Measurements from ENCODE around the gene RASGRF1. TPM values are rescaled to one million over a fixed set of nuclear protein-coding genes. Genes with fewer than 3 reads are reported as not detected.

Gene RASGRF1
- total and polyA plus RNA-seq, 9 donors = 0.23 to 9.5 (median 1.0) TPM; not detected in 1

DNA sequence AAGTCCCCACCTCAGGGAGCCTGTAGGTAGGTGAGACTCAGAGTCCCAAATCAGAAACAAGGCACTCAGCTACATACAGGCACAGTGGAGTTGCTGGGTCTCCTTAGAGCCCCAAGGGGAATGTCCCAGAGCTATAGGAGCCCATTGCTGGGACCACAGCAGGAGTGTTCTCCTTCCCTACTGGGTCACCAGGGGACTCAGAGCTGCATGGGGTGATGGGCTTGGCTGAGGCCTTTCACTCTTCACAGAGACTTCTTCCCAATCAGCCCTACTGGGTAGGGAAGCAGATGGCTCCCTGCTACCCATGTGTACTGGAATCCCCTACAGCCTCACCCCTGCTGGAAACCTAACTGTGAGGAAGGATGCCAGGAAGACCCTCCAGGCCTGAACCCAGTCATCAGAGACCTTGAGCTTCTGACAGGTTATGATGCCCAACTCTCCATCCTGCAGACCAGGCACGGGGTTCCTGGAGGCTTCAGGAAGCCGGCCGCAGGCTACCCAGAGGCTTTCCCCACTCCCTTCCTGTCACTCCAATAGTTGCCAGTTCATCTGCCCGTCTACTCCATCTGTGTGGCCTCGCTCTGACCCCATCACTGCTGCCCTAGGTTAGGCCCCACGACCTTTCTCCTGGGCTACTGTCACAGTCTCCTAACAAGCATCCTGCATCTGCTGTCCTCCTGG lies 24.0 kb downstream of the RASGRF1 start:
- Histone ChIP-seq H3K4me1 (ENCODE audit: insufficient read depth) (no peaks in the 10 kb centered on the region), H3K9me3 (no peaks in the 10 kb centered on the region), H3K4me3 (no peak overlapping the region), H3K27ac (no peak overlapping the region), H3K27me3 (no peaks in the 10 kb centered on the region), H3K36me3 (no peaks in the 10 kb centered on the region)
- 69 to 74% (median 73%) methylated on average over 6 of the region's 6 CpGs for WGBS, 3 donors
- intact Hi-C loops (cut with DNase I) = no loop called here
- TF ChIP-seq CTCF (IDR thresholded peaks at IDR 0.05) = no peak
- DNase-seq = no peak

DNA sequence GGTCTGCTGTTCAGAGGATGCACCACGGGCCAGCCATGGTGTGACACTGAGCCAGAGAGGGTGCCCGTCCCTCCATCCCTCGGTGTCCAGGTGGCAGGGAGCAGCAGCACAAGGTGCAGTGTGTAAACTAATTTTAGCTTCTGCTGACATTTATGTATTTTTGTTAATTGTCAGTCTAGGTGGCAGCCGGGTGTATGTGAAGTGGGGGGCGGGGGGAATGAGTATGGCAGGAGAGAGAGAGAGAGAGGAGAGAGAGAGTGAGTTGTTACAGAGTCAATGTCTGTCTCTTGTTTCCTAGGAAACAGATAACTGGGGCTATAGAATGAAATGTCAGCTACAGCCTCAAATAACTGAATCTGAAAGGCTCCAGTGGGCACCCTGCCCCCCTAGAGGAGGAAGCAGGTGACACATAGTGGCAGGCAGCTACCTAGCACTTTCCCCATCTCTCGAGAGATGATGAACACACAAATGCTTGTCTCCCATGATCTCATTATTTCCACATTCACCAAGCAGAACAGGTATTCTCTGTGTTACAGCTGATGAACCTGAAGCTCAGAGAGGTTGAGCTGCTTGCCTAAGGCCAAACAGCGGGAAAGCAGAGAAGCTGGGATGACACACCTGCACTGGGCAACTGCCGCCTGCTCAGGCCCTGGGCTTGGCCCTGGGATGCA lies 24.7 kb downstream of the RASGRF1 start:
- no peaks in the 10 kb centered on the region for H3K27me3 ChIP-seq
- intact Hi-C loops (cut with DNase I) = no loop called here
- H3K27ac ChIP-seq = no peak overlapping the region

DNA sequence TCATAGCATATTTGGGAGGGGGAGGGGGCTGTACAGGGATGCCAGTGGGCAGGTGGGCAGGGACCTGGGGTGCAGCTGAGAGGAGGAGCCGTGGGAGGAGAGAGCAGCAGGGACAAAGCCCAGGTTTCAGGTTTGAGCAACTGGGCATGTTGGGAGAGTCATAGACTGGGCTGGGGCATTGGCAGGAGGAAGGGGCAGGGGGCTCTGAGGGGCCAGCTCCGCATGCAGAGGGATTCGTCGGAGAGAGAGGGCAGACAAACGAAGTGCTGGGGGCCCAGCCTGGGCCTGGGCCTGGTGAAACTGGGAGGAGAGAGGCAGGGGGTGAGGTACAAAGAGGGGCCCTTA lies 25.2 kb downstream of the RASGRF1 start:
- no peak for TF ChIP-seq EP300 (IDR thresholded peaks at IDR 0.05)
- no peak for TF ChIP-seq CTCF (IDR thresholded peaks at IDR 0.05)
- no peak for TF ChIP-seq POLR2A (IDR thresholded peaks at IDR 0.05)
- no peaks in the 10 kb centered on the region for H3K27me3 ChIP-seq
- H3K4me1 ChIP-seq (ENCODE audit: insufficient read depth) = no peaks in the 10 kb centered on the region
- H3K27ac ChIP-seq = no peak overlapping the region
- WGBS, 3 donors = 63 to 72% (median 67%) methylated on average over 5 of the region's 5 CpGs
- no peak overlapping the region for H3K4me3 ChIP-seq
- no peaks in the 10 kb centered on the region for H3K36me3 ChIP-seq
- no peaks in the 10 kb centered on the region for H3K9me3 ChIP-seq
- intact Hi-C loops (cut with DNase I) = no loop called here
- no peak for DNase-seq

More for the DNA sequence above, 24.7 kb downstream of the RASGRF1 start:
- 70 to 82% (median 76%) methylated on average over 8 of the region's 8 CpGs for whole genome bisulfite sequencing, 3 donors
- no peaks in the 10 kb centered on the region for H3K9me3 ChIP-seq
- no peaks in the 10 kb centered on the region for H3K36me3 ChIP-seq
- H3K4me1 ChIP-seq (ENCODE audit: insufficient read depth) = no peaks in the 10 kb centered on the region
- DNase-seq = no peak
- TF ChIP-seq CTCF (IDR thresholded peaks at IDR 0.05) = no peak
- TF ChIP-seq EP300 (IDR thresholded peaks at IDR 0.05) = no peak
- TF ChIP-seq POLR2A (IDR thresholded peaks at IDR 0.05) = no peak
- no peak overlapping the region for H3K4me3 ChIP-seq

- Histone ChIP-seq H3K9me3 (no peaks in the 10 kb centered on the region), H3K4me1 (ENCODE audit: insufficient read depth) (no peaks in the 10 kb centered on the region), H3K36me3 (no peaks in the 10 kb centered on the region), H3K4me3 (no peak overlapping the region), H3K27ac (no peak overlapping the region), H3K27me3 (no peaks in the 10 kb centered on the region)
- 85 to 90% (median 87%) methylated on average over 6 of the region's 6 CpGs for WGBS, 3 donors
- TF ChIP-seq EP300 (IDR thresholded peaks at IDR 0.05) (no peak), CTCF (IDR thresholded peaks at IDR 0.05) (no peak), POLR2A (IDR thresholded peaks at IDR 0.05) (no peak)
- intact Hi-C loops (cut with DNase I) = no loop called here
- no peak for DNase-seq
These were observed 26.1 kb downstream of the RASGRF1 start for GRCh38 chr15:79064496-79064895.

All from ovary (tissue), 9 donors.